ENCODE measurements around the gene MSRB1.

MSRB1 gene

DNA sequence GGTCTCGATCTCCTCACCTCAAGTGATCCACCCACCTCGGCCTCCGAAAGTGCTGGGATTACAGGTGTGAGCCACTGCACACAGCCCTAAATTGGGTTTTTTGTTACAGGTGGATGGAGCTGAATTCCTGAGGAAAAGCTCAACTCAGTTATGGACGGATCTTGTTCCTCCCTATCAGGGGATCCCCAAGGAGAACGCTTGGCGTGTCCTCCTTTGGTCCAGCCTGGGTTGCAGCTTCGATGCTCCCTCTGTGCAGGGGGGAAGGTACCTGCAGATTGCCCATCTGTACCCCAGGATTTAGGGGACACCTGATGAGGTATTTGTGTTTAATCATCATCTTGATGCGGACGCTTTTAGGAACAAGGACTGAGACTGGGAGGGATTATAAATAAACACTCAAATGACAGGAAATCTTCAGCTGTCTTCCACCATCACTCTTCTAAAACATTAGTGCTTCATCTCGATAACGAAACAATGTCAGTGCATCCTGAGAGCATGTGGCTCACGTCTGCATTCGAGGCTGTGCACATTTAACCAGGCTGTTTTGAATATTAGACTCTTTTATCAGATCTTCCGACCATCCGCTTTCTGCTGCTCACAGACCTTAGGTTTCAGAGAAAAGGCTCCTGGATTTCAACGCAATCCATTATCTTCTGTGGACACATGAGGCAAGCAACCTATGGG, 52.8 kb downstream of the MSRB1 start:
- no peak for DNase-seq
